Keratinocyte (primary cell): ENCODE results near the gene PCBD2. TPM values are rescaled to one million over a fixed set of nuclear protein-coding genes. Genes with fewer than 3 reads are reported as not detected.

Experiments used
- DNase-seq: peaks from one replicate; pipeline ENCODE4 v3.0.0-alpha.2; 2011; ENCODE audit warnings: low read depth, missing footprints, low spot score
- FAIRE-seq: peaks from 2 replicates; lab custom pipeline; 2011; peaks lifted over from hg19 to GRCh38; lab: Jason Lieb, UNC
- H2AFZ ChIP-seq: 2 replicates; pipeline ENCODE4 v1.6.0; 2012; ENCODE audit warnings: low read length, control low read depth, inconsistent platforms; ENCODE audit not compliant: control insufficient read depth
- H3K27ac ChIP-seq: 2 replicates; pipeline ENCODE4 v1.5.1; 2011; ENCODE audit warnings: low read length; ENCODE audit not compliant: control insufficient read depth, insufficient read depth
- H3K27me3 ChIP-seq: 3 replicates; pipeline ENCODE4 v1.6.0; 2011; ENCODE audit warnings: low read length; ENCODE audit not compliant: control insufficient read depth, insufficient read depth; ENCODE audit errors: extremely low read depth
- H3K36me3 ChIP-seq, 2 experiments: 2 replicates in 1 of 2; 3 replicates in 1 of 2; pipeline ENCODE4 v1.5.1; 2011; ENCODE audit warnings: low read length in 2 of 2, mild to moderate bottlenecking in 1 of 2; ENCODE audit not compliant: control insufficient read depth in 2 of 2, insufficient read depth in 2 of 2; ENCODE audit errors: extremely low read depth in 1 of 2
- H3K4me1 ChIP-seq: 3 replicates; pipeline ENCODE4 v1.5.1; 2011; ENCODE audit warnings: low read length; ENCODE audit not compliant: control insufficient read depth, insufficient read depth; ENCODE audit errors: extremely low read depth
- H3K4me2 ChIP-seq: 3 replicates; pipeline ENCODE4 v1.6.0; 2011; ENCODE audit warnings: low read depth, low read length; ENCODE audit not compliant: control insufficient read depth, insufficient read depth; ENCODE audit errors: extremely low read depth
- H3K4me3 ChIP-seq, 3 experiments: fragments of 200-600 bp in 1 of 3; sonication (generic) in 1 of 3; 2 replicates in 2 of 3; 3 replicates in 1 of 3; pipeline ENCODE4 v1.5.1; 2011 to 2016; ENCODE audit warnings: low read length in 3 of 3, mild to moderate bottlenecking in 3 of 3, control low read depth in 2 of 3, inconsistent platforms in 1 of 3, low read depth in 1 of 3, mixed read lengths in 1 of 3, mixed run types in 1 of 3, moderate library complexity in 1 of 3; ENCODE audit not compliant: control insufficient read depth in 2 of 3, insufficient read depth in 2 of 3; ENCODE audit errors: extremely low read depth in 1 of 3
- H3K79me2 ChIP-seq: 2 replicates; pipeline ENCODE4 v1.6.0; 2012; ENCODE audit warnings: low read length; ENCODE audit not compliant: control insufficient read depth, insufficient read depth
- H3K9ac ChIP-seq: 3 replicates; pipeline ENCODE4 v1.6.0; 2011; ENCODE audit warnings: low read length; ENCODE audit not compliant: control insufficient read depth, insufficient read depth; ENCODE audit errors: extremely low read depth
- H3K9me1 ChIP-seq: 3 replicates; pipeline ENCODE4 v1.6.0; 2011; ENCODE audit warnings: low read length; ENCODE audit not compliant: control insufficient read depth, insufficient read depth; ENCODE audit errors: extremely low read depth
- H3K9me3 ChIP-seq: 2 replicates; pipeline ENCODE4 v1.5.1; 2012; ENCODE audit warnings: low read depth, low read length; ENCODE audit not compliant: control insufficient read depth
- H4K20me1 ChIP-seq: 3 replicates; pipeline ENCODE4 v1.6.0; 2011; ENCODE audit warnings: low read length; ENCODE audit not compliant: control insufficient read depth, insufficient read depth; ENCODE audit errors: extremely low read depth
- EZH2 ChIP-seq: IDR thresholded peaks from one replicate; pipeline ENCODE4 v1.6.1; 2012; ENCODE audit warnings: inconsistent platforms, mild to moderate bottlenecking, low read length, moderate library complexity
- dilution Hi-C: fragments of 300-500 bp; cut with MboI; formaldehyde crosslinking; loops from one replicate; pipeline ENCODE4 v1.7.0; 2020; ENCODE audit warnings: low sequenced_read_pairs; ENCODE audit not compliant: extremely low pct_ligation_motif_present
- polyA plus RNA-seq, 5 experiments: library from polyadenylated mRNA; depleted of rRNA in 3 of 5; stranded (reverse) in 3 of 5; stranded (forward) in 1 of 5; unstranded in 1 of 5; fragments of >200 nt; gene quantifications; 1 replicate in 1 of 5; 2 replicates in 3 of 5; 3 replicates in 1 of 5; pipeline versions ENCODE4 v1.2.1 to v1.2.3, GENCODE V29; 2011 to 2012; ENCODE audit warnings: missing spikeins in 2 of 5, low read depth in 1 of 5, low replicate concordance in 1 of 5
- TF ChIP-seq, protein P1 (sequence below), 3 experiments: IDR thresholded peaks in 1 of 3; conservative IDR thresholded peaks in 1 of 3; optimal IDR thresholded peaks in 1 of 3; 2 replicates in 2 of 3; 3 replicates in 1 of 3; pipeline versions ENCODE3 to v1.5.1; 2011; ENCODE audit warnings: low read length in 3 of 3, mild to moderate bottlenecking in 3 of 3, moderate library complexity in 2 of 3, control low read depth in 1 of 3, inconsistent platforms in 1 of 3; ENCODE audit not compliant: insufficient read depth in 2 of 3; ENCODE audit errors: extremely low read depth in 1 of 3

The PCBD2 gene
- polyA plus RNA-seq, 1 donor (not counting 4 experiments of a cell fraction or from before 2014, with no cell fraction given): 6.2 TPM

DNA sequence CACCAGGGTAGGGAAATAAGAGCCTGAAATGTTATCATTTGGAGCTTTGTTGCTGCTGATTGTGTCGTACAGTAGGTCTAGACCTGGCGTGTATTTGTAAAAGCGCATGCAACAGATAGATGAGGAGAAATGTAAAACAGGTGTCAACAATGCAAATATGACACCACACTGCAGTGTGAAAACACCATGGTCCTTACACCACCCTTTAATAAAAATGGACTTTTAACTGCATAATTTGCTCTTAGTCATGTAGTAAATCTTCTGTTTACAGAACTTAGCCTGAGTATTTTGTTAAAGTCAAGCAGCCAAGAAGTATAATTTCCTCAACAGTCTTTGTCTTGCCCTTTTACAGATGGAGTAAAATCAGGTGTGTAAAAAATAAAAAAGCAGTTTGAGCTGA is 13.9 kb downstream of the PCBD2 start:
- dilution Hi-C loops: no loop called here
- no peaks in the 10 kb centered on the region for H4K20me1 ChIP-seq
- no peaks in the 10 kb centered on the region for H3K9me3 ChIP-seq
- FAIRE-seq (no peak), DNase-seq (no peak)
- H3K4me1 ChIP-seq: no peaks in the 10 kb centered on the region
- H3K36me3 ChIP-seq: peaks cover 3 to 13% of the 10 kb centered on the region in 2 experiments
- no peaks in the 10 kb centered on the region for H3K9me1 ChIP-seq
- TF ChIP-seq, protein P1, sequence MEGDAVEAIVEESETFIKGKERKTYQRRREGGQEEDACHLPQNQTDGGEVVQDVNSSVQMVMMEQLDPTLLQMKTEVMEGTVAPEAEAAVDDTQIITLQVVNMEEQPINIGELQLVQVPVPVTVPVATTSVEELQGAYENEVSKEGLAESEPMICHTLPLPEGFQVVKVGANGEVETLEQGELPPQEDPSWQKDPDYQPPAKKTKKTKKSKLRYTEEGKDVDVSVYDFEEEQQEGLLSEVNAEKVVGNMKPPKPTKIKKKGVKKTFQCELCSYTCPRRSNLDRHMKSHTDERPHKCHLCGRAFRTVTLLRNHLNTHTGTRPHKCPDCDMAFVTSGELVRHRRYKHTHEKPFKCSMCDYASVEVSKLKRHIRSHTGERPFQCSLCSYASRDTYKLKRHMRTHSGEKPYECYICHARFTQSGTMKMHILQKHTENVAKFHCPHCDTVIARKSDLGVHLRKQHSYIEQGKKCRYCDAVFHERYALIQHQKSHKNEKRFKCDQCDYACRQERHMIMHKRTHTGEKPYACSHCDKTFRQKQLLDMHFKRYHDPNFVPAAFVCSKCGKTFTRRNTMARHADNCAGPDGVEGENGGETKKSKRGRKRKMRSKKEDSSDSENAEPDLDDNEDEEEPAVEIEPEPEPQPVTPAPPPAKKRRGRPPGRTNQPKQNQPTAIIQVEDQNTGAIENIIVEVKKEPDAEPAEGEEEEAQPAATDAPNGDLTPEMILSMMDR (optimal IDR thresholded peaks at IDR 0.05 in 1 of 3, IDR thresholded peaks at IDR 0.05 in 1 of 3, conservative IDR thresholded peaks at IDR 0.05 in 1 of 3; ENCODE audit: extremely low read depth in 1 of 3, insufficient read depth in 2 of 3, low read length in 3 of 3): no peak
- no peak for TF ChIP-seq EZH2
- H3K4me3 ChIP-seq: no peak overlapping the region
- H3K4me2 ChIP-seq: no peak overlapping the region
- no peak overlapping the region for H3K9ac ChIP-seq
- no peak overlapping the region for H3K27ac ChIP-seq
- H2AFZ ChIP-seq: no peak overlapping the region
- no peaks in the 10 kb centered on the region for H3K27me3 ChIP-seq
- H3K79me2 ChIP-seq: no peaks in the 10 kb centered on the region

DNA sequence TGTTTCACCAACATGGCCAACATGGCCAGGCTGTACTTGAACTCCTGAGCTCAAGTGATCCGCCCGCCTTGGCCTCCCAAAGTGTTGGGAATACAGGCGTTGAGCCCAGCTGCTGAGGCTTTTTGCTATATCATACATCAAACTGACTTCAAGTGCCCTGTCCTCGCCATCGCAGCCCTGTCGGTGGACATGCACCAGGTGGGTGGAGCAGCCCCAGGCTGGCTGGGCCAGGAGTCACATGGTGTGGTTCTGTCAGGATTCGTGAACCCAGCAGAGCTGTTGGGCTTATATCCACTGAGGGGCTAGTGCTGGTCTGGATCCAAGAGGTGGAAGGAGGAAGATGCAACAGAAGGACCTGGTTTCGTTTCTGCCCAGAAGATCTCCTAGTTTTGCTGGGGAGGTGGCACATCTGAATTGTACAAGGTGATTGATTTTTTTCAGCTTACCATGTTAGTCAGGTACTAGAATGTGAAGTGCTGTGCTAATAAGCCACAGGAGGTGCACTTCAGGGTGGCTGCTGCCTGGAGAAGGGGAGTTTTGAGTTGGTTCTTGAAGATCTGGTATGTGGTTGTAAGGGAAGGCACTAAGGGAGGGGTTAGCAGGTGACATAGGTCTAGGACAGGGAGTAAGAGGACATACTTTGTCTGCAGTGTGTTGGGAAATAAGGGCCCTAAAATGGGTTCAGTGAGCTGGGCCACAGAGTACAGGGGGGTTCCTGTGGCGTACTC is 16.1 kb downstream of the PCBD2 start:
- dilution Hi-C loops: no loop called here
- H3K27ac ChIP-seq: no peak overlapping the region
- no peak for TF ChIP-seq EZH2
- TF ChIP-seq, protein P1 (optimal IDR thresholded peaks at IDR 0.05 in 1 of 3, IDR thresholded peaks at IDR 0.05 in 1 of 3, conservative IDR thresholded peaks at IDR 0.05 in 1 of 3; ENCODE audit: extremely low read depth in 1 of 3, insufficient read depth in 2 of 3, low read length in 3 of 3): no peak

More for the DNA sequence above, 16.1 kb downstream of the PCBD2 start:
- Histone ChIP-seq H3K36me3 (peaks cover 3 to 13% of the 10 kb centered on the region in 2 experiments), H3K4me3 (no peak overlapping the region), H3K9me3 (no peaks in the 10 kb centered on the region), H4K20me1 (no peaks in the 10 kb centered on the region), H3K27me3 (no peaks in the 10 kb centered on the region), H3K79me2 (no peaks in the 10 kb centered on the region), H3K9me1 (no peaks in the 10 kb centered on the region), H3K9ac (no peak overlapping the region), H2AFZ (no peak overlapping the region), H3K4me1 (no peaks in the 10 kb centered on the region), H3K4me2 (no peak overlapping the region)
- FAIRE-seq (no peak), DNase-seq (no peak)
